CD14-positive monocyte (primary cell): ENCODE measurements around the gene ASTN2. TPM values are rescaled to one million over a fixed set of nuclear protein-coding genes. Genes with fewer than 3 reads are reported as not detected.

ENCODE experiments used
- DNase-seq, 3 donors: peaks; one replicate each; pipeline ENCODE4 v3.0.0-alpha.2; 2011 to 2022
- H2AFZ ChIP-seq: 2 replicates; pipeline ENCODE4 v1.6.0; 2012; ENCODE audit warnings: mild to moderate bottlenecking, low read depth, low read length, inconsistent platforms; ENCODE audit not compliant: insufficient read depth, poor library complexity, severe bottlenecking
- H3K27ac ChIP-seq, 2 donors: 1 replicate in 1 of 2; 2 replicates in 1 of 2; pipeline ENCODE4 v1.5.1; 2012 to 2013; ENCODE audit warnings: low read length in 2 of 2, control low read depth in 1 of 2, inconsistent platforms in 1 of 2, low read depth in 1 of 2, mild to moderate bottlenecking in 1 of 2
- H3K27me3 ChIP-seq, 2 donors: one replicate each; pipeline versions ENCODE4 v1.6.0 to v1.6.1; 2011 to 2013; ENCODE audit warnings: low read length in 2 of 2; ENCODE audit not compliant: control insufficient read depth in 2 of 2, insufficient read depth in 2 of 2
- H3K36me3 ChIP-seq, 2 donors: replicated peaks in 1 of 2; 1 replicate in 1 of 2; 2 replicates in 1 of 2; pipeline versions ENCODE4 v1.5.1 to v1.6.1; 2012 to 2013; ENCODE audit warnings: low read length in 2 of 2, control low read depth in 1 of 2, inconsistent platforms in 1 of 2, mild to moderate bottlenecking in 1 of 2; ENCODE audit not compliant: insufficient read depth in 2 of 2, control insufficient read depth in 1 of 2
- H3K4me1 ChIP-seq, 2 donors: 1 replicate in 1 of 2; 2 replicates in 1 of 2; pipeline versions ENCODE4 v1.5.1 to v1.6.1; 2012 to 2013; ENCODE audit warnings: low read length in 2 of 2, control low read depth in 1 of 2, inconsistent platforms in 1 of 2, mild to moderate bottlenecking in 1 of 2, moderate library complexity in 1 of 2; ENCODE audit not compliant: insufficient read depth in 2 of 2, control insufficient read depth in 1 of 2
- H3K4me2 ChIP-seq: replicated peaks from 2 replicates; pipeline ENCODE3; 2012; ENCODE audit warnings: low read length, moderate library complexity, mild to moderate bottlenecking; ENCODE audit not compliant: poor library complexity, severe bottlenecking; ENCODE audit errors: extremely low read depth
- H3K4me3 ChIP-seq, 3 experiments: fragments of 200-600 bp in 1 of 3; sonication (generic) in 1 of 3; replicated peaks in 1 of 3; 1 replicate in 2 of 3; 2 replicates in 1 of 3; pipeline ENCODE4 v1.5.1; 2011 to 2013; ENCODE audit warnings: low read length in 3 of 3, mild to moderate bottlenecking in 3 of 3, control low read depth in 2 of 3, low read depth in 2 of 3, inconsistent platforms in 1 of 3, moderate library complexity in 1 of 3
- H3K79me2 ChIP-seq: 2 replicates; pipeline ENCODE4 v1.6.0; 2012; ENCODE audit warnings: mild to moderate bottlenecking, control low read depth, inconsistent platforms, low read length, moderate library complexity; ENCODE audit not compliant: insufficient read depth
- H3K9ac ChIP-seq: 2 replicates; pipeline ENCODE4 v1.6.0; 2017; ENCODE audit warnings: low read length, mild to moderate bottlenecking; ENCODE audit not compliant: insufficient read depth, poor library complexity, severe bottlenecking
- H3K9me3 ChIP-seq, 2 donors: replicated peaks in 1 of 2; 1 replicate in 1 of 2; 2 replicates in 1 of 2; pipeline versions ENCODE4 v1.5.1 to v1.6.1; 2012 to 2013; ENCODE audit warnings: low read length in 2 of 2, control low read depth in 1 of 2; ENCODE audit not compliant: control insufficient read depth in 1 of 2, insufficient read depth in 1 of 2
- H4K20me1 ChIP-seq: 2 replicates; pipeline ENCODE4 v1.6.0; 2012; ENCODE audit warnings: mild to moderate bottlenecking, low read length, control low read depth, moderate library complexity; ENCODE audit not compliant: insufficient read depth
- H3K27ac Mint-ChIP-seq, 7 donors: one replicate each; pipeline ENCODE4 v1.8.0; 2020; ENCODE audit warnings: mild to moderate bottlenecking in 7 of 7, mixed read lengths in 7 of 7, moderate library complexity in 6 of 7, inconsistent platforms in 2 of 7
- H3K27me3 Mint-ChIP-seq, 3 donors: one replicate each; pipeline ENCODE4 v1.8.0; 2021 to 2022; ENCODE audit warnings: low read depth in 3 of 3, mild to moderate bottlenecking in 3 of 3, mixed read lengths in 3 of 3, moderate library complexity in 3 of 3, inconsistent platforms in 1 of 3
- H3K36me3 Mint-ChIP-seq, 2 donors: one replicate each; pipeline ENCODE4 v1.8.0; 2020; ENCODE audit warnings: mixed read lengths in 2 of 2, inconsistent platforms in 1 of 2, mild to moderate bottlenecking in 1 of 2
- H3K4me1 Mint-ChIP-seq: one replicate; pipeline ENCODE4 v1.8.0; 2020; ENCODE audit warnings: mild to moderate bottlenecking, mixed read lengths
- H3K4me3 Mint-ChIP-seq, 2 donors: one replicate each; pipeline ENCODE4 v1.8.0; 2020; ENCODE audit warnings: mild to moderate bottlenecking in 2 of 2, mixed read lengths in 2 of 2, moderate library complexity in 1 of 2
- H3K9me3 Mint-ChIP-seq, 7 donors: one replicate each; pipeline ENCODE4 v1.8.0; 2020 to 2022; ENCODE audit warnings: mixed read lengths in 7 of 7, mild to moderate bottlenecking in 6 of 7, moderate library complexity in 6 of 7, inconsistent platforms in 2 of 7
- WGBS: methylation state at CpG from one replicate; pipeline ENCODE4 v1.1.5; 2013; ENCODE audit warnings: missing lambda C conversion rate; ENCODE audit not compliant: insufficient coverage; 5-methylcytosine and 5-hydroxymethylcytosine counted together
- intact Hi-C, 2 donors: fragments of 100-400 bp; cut with micrococcal nuclease; formaldehyde crosslinking; loops; one replicate each; pipeline versions ENCODE4 v1.15.0 to v1.15.1; 2023
- polyA plus RNA-seq, 3 donors: library from polyadenylated mRNA; depleted of rRNA in 1 of 3; unstranded in 2 of 3; stranded (reverse) in 1 of 3; fragments of 300-500 nt in 2 of 3; fragments of >200 nt in 1 of 3; fragmentation: Illumina TruSeq in 2 of 3; gene quantifications; 1 replicate in 2 of 3; 2 replicates in 1 of 3; pipeline ENCODE4 v1.2.3, GENCODE V29; 2012 to 2021
- TF ChIP-seq, protein P1 (sequence below): fragments of 200-600 bp; IDR thresholded peaks from one replicate; pipeline ENCODE4 v1.8.0; 2022; ENCODE audit warnings: antibody characterized with exemption, mild to moderate bottlenecking

Gene ASTN2
- polyA plus RNA-seq, 3 donors: not detected

DNA sequence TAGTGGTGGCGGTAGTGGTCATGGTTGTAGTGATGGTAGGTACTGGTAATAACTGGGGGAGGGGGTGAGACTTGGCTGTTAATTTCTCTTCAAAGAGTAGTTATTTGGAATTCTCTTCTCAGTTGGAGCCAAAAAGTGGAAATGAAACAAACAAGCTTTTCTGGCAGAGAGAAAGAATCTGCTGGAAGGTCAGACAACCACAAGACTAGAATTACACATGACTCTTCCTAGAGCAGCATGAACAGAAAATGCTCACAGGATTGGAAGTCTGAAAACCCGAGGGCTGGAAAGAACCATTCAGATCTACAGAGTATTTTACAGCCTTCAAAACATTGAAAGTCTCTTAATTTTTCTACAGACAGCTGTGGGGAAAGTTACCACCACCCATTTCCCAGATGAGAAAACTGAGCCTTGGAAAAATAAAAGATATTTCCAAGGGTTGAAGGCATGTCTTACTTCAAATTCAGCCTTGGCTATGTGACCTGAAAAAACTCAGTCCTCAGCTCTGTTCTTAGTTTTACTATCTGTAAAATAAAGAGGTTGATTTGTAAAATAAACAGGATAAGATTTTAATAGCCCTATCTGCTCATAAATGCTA lies 770.7 kb downstream of the ASTN2 start:
- Mint-ChIP-seq H3K27ac (no peak overlapping the region), H3K36me3 (no peaks in the 10 kb centered on the region), H3K9me3 (no peaks in the 10 kb centered on the region), H3K4me1 (no peaks in the 10 kb centered on the region), H3K27me3 (peaks cover 2 to 6% (median 4%) of the 10 kb centered on the region in 3 donors), H3K4me3 (no peak overlapping the region)
- Histone ChIP-seq H3K9me3 (no peaks in the 10 kb centered on the region), H4K20me1 (no peaks in the 10 kb centered on the region), H3K79me2 (no peaks in the 10 kb centered on the region), H3K9ac (no peak overlapping the region), H3K36me3 (no peaks in the 10 kb centered on the region), H3K27me3 (no peaks in the 10 kb centered on the region), H3K27ac (no peak overlapping the region), H3K4me2 (no peak overlapping the region), H3K4me1 (peaks cover 0 to 8% of the 10 kb centered on the region in 2 donors), H2AFZ (no peak overlapping the region), H3K4me3 (no peak overlapping the region)
- intact Hi-C loops: no loop called here
- TF ChIP-seq, protein P1, sequence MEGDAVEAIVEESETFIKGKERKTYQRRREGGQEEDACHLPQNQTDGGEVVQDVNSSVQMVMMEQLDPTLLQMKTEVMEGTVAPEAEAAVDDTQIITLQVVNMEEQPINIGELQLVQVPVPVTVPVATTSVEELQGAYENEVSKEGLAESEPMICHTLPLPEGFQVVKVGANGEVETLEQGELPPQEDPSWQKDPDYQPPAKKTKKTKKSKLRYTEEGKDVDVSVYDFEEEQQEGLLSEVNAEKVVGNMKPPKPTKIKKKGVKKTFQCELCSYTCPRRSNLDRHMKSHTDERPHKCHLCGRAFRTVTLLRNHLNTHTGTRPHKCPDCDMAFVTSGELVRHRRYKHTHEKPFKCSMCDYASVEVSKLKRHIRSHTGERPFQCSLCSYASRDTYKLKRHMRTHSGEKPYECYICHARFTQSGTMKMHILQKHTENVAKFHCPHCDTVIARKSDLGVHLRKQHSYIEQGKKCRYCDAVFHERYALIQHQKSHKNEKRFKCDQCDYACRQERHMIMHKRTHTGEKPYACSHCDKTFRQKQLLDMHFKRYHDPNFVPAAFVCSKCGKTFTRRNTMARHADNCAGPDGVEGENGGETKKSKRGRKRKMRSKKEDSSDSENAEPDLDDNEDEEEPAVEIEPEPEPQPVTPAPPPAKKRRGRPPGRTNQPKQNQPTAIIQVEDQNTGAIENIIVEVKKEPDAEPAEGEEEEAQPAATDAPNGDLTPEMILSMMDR: no peak
- 100% methylated on average over 2 of the region's 2 CpGs for WGBS
- no peak for DNase-seq

- no CpG with 5 or more reads among the region's 1 CpG for WGBS
- intact Hi-C loops: no loop called here
- H3K4me1 ChIP-seq: peaks cover 0 to 8% of the 10 kb centered on the region in 2 donors
- no peak overlapping the region for H3K9ac ChIP-seq
- no peak overlapping the region for H3K4me2 ChIP-seq
- H3K4me1 Mint-ChIP-seq: no peaks in the 10 kb centered on the region
- H3K9me3 ChIP-seq: no peaks in the 10 kb centered on the region
- no peaks in the 10 kb centered on the region for H3K36me3 ChIP-seq
- H2AFZ ChIP-seq: no peak overlapping the region
- no peak for DNase-seq
- no peak overlapping the region for H3K4me3 Mint-ChIP-seq
- H3K9me3 Mint-ChIP-seq: no peaks in the 10 kb centered on the region
- peaks cover 2 to 6% (median 4%) of the 10 kb centered on the region in 3 donors for H3K27me3 Mint-ChIP-seq
- H3K27me3 ChIP-seq: no peaks in the 10 kb centered on the region
- no peaks in the 10 kb centered on the region for H3K79me2 ChIP-seq
- H4K20me1 ChIP-seq: no peaks in the 10 kb centered on the region
- H3K4me3 ChIP-seq: no peak overlapping the region
- H3K27ac Mint-ChIP-seq: no peak overlapping the region
- TF ChIP-seq, protein P1: no peak
- H3K36me3 Mint-ChIP-seq: no peaks in the 10 kb centered on the region
- no peak overlapping the region for H3K27ac ChIP-seq
Measured at GRCh38 chr9:116643691-116644090, 771.2 kb downstream of the ASTN2 start.
